Bronchial epithelial cell (primary cell): ENCODE results near the gene OGFR. TPM values are rescaled to one million over a fixed set of nuclear protein-coding genes. Genes with fewer than 3 reads are reported as not detected.
A peak's percentile ranks its signal among the peaks of the same experiment; 100 is the strongest.
"Not testable (repeated sequence)": the region's sequence is repeated elsewhere in the genome, so short reads cannot be mapped to it uniquely, and the experiment has no call there.

Experiments used
- DNase-seq: peaks from one replicate; pipeline ENCODE4 v3.0.0-alpha.2; 2010; ENCODE audit warnings: low read depth
- FAIRE-seq: peaks from 2 replicates; lab custom pipeline; 2011; peaks lifted over from hg19 to GRCh38; lab: Jason Lieb, UNC
- H3K27me3 ChIP-seq: 2 replicates; pipeline ENCODE4 v1.5.1; 2011; ENCODE audit warnings: low read length; ENCODE audit not compliant: control insufficient read depth, insufficient read depth
- H3K36me3 ChIP-seq: 2 replicates; pipeline ENCODE4 v1.5.1; 2011; ENCODE audit warnings: low read length; ENCODE audit not compliant: control insufficient read depth, insufficient read depth
- H3K4me3 ChIP-seq: 2 replicates; pipeline ENCODE4 v1.5.1; 2011; ENCODE audit warnings: mild to moderate bottlenecking, low read depth, low read length, control low read depth
- total RNA-seq: library from RNA; depleted of rRNA; stranded (reverse); fragments of >200 nt; gene quantifications from 2 replicates; pipeline ENCODE4 v1.2.1, GENCODE V29; 2014
- TF ChIP-seq, protein P1 (sequence below): IDR thresholded peaks from 2 replicates; pipeline ENCODE4 v1.5.1; 2011; ENCODE audit warnings: mild to moderate bottlenecking, moderate library complexity, low read length, control low read depth, inconsistent platforms; ENCODE audit not compliant: insufficient read depth, severe bottlenecking

The OGFR gene
- total RNA-seq, 1 donor from 2014 or later: 16.1 TPM

- H3K36me3 ChIP-seq: peaks cover 3% of the 10 kb centered on the region
- no peaks in the 10 kb centered on the region for H3K27me3 ChIP-seq
- no peak for FAIRE-seq
- no peak for DNase-seq
- TF ChIP-seq, protein P1, sequence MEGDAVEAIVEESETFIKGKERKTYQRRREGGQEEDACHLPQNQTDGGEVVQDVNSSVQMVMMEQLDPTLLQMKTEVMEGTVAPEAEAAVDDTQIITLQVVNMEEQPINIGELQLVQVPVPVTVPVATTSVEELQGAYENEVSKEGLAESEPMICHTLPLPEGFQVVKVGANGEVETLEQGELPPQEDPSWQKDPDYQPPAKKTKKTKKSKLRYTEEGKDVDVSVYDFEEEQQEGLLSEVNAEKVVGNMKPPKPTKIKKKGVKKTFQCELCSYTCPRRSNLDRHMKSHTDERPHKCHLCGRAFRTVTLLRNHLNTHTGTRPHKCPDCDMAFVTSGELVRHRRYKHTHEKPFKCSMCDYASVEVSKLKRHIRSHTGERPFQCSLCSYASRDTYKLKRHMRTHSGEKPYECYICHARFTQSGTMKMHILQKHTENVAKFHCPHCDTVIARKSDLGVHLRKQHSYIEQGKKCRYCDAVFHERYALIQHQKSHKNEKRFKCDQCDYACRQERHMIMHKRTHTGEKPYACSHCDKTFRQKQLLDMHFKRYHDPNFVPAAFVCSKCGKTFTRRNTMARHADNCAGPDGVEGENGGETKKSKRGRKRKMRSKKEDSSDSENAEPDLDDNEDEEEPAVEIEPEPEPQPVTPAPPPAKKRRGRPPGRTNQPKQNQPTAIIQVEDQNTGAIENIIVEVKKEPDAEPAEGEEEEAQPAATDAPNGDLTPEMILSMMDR: no peak
- H3K4me3 ChIP-seq: no peak overlapping the region
Measured at GRCh38 chr20:62841705-62842212, 37.1 kb downstream of the OGFR start.

GRCh38 chr20:62843656-62844055 is 39.0 kb downstream of the OGFR start:
- DNase-seq (peak; percentile 83), FAIRE-seq (no peak)

GRCh38 chr20:62844182-62844581 is 39.5 kb downstream of the OGFR start:
- Histone ChIP-seq H3K36me3 (peaks cover 3% of the 10 kb centered on the region), H3K27me3 (no peaks in the 10 kb centered on the region), H3K4me3 (no peak overlapping the region)
- DNase-seq: no peak
- FAIRE-seq: no peak
- TF ChIP-seq, protein P1: no peak

More at GRCh38 chr20:62843656-62844055, 39.0 kb downstream of the OGFR start:
- Histone ChIP-seq H3K4me3 (no peak overlapping the region), H3K27me3 (no peaks in the 10 kb centered on the region), H3K36me3 (peaks cover 3% of the 10 kb centered on the region)
- TF ChIP-seq, protein P1: no peak

DNA sequence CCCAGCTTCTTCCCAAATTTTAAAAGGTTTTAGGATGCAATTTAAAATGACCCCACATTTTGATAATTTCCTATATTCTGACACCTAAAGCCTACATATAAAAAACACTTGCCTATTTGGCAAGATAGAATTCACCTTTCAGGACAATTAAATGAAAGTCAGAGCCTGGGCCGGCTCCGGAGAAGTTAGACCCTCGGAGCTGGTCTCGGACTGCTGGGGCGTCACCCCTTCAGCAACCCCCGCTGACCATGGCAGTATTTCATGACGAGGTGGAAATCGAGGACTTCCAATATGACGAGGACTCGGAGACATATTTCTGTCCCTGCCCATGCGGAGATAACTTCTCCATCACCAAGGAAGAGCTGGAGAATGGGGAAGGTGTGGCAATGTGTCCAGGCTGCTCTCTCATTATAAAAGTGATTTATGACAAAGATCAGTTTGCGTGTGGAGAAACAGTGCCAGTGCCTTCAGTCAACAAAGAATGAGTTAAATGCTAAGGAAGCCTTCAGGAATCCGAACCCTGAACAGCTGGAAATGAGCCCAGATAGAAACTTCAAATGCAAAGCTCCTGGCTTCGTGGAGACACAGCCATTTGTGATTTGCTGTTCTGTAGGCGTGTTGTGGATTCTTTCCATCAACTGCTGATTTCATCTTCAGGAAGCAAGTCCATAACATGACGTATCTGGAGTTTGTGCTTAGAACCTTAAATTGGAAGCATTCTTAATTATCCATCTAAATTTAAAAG is 41.0 kb downstream of the OGFR start:
- TF ChIP-seq, protein P1: no peak
- Histone ChIP-seq H3K4me3 (no peak overlapping the region), H3K36me3 (peaks cover 5% of the 10 kb centered on the region), H3K27me3 (no peaks in the 10 kb centered on the region)
- FAIRE-seq (no peak), DNase-seq (no peak)

GRCh38 chr20:62846166-62846890 is 41.7 kb downstream of the OGFR start:
- H3K27me3 ChIP-seq: no peaks in the 10 kb centered on the region
- DNase-seq: no peak
- no peak overlapping the region for H3K4me3 ChIP-seq
- peaks cover 6% of the 10 kb centered on the region for H3K36me3 ChIP-seq
- TF ChIP-seq, protein P1: no peak
- FAIRE-seq: no peak

DNA sequence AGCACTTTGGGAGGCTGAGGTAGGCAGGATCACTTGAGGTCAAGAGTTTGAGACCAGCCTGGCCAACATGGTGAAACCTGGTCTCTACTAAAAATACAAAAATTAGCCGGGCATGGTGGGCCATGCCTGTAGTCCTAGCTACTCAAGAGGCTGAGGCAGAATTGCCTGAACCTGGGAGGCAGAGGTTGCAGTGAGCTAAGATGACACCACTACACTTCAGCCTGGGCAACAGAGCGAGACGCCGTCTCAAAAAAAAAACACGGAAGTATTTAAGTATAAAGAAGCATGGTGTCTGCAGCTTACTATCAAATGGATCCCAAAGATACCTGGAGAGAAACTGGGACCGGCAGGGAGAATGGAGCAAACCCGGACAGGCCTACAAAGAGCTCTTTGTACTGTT is 44.3 kb downstream of the OGFR start:
- DNase-seq, H3K4me3 ChIP-seq, H3K27me3 ChIP-seq, FAIRE-seq: not testable (repeated sequence)
- peaks cover 15% of the 10 kb centered on the region for H3K36me3 ChIP-seq
